ENCODE results near the gene AKR7A2.

- TF ChIP-seq CTCF (IDR thresholded peaks at IDR 0.05) (no peak), POLR2A (IDR thresholded peaks at IDR 0.05) (no peak)
These were observed 40.9 kb upstream of the AKR7A2 start for GRCh38 chr1:19352839-19353238.
